Tibial nerve (tissue), 4 donors: Measurements from ENCODE around the gene ITGB6.

Experiments
- CTCF ChIP-seq, 5 experiments: fragments of 200-600 bp in 3 of 5; fragments of 450-650 bp in 2 of 5; sonication (generic) in 3 of 5; IDR thresholded peaks; one replicate each; pipeline ENCODE4 v1.5.1; 2016 to 2019; ENCODE audit warnings: antibody characterized with exemption in 5 of 5, mild to moderate bottlenecking in 3 of 5, moderate library complexity in 2 of 5
- EP300 ChIP-seq, 2 donors: sonication (generic); formaldehyde crosslinking; IDR thresholded peaks; one replicate each; pipeline ENCODE4 v1.6.1; 2017; ENCODE audit warnings: antibody characterized with exemption in 2 of 2, mild to moderate bottlenecking in 1 of 2

- TF ChIP-seq CTCF (IDR thresholded peaks at IDR 0.05) (no peak), EP300 (IDR thresholded peaks at IDR 0.05) (no peak)
These were observed 87.9 kb downstream of the ITGB6 start for GRCh38 chr2:160111951-160112798.
